NCI-H1436 treated with DMSO at 0.1 percent for 48 hours (cell line): ENCODE measurements around the gene RPS6KB2.
"Not testable (repeated sequence)": the region's sequence is repeated elsewhere in the genome, so short reads cannot be mapped to it uniquely, and the experiment has no call there.

ENCODE experiments used
- DNase-seq: peaks from one replicate; lab custom pipeline; 2025; lab: John Stamatoyannopoulos, UW

RPS6KB2 gene

DNA sequence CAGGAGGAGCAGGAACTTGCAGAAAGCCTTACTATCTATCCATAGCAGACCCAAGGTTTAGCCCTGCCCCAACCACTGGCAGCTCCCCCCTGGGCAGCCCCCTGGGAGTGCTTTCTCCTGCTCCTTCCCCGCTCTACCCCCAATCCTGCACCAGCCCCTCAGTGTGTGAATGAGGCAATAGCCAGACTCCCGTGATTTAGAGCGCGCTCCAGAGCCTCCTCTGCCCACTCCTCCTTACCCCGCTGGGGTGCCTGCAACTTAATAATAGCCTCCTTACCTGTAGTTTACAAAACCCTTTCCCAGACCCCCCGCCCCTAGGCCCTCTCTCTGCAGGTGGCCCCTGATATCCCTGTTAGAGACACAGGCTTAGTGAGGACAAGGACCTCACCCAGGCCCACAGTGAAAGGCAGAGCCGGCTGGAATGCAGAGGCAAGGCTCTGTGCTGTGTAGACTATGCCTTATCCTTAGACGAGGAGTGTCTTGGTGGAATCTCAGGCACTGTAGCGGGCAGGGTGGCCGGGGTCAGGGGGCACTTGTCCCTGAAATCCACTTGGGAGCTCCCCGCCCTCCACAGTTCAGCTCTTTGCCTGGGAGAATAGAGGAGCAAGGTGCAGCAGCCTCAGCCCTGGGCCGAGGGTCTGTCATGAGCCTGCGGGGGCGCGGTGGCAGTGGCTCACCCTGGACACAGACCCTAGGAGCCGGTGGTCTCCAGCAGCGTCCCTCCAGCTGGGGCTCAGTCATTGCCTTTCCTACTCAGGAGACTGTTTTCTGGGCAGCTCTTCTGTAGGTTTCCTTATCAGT is 17.1 kb upstream of the RPS6KB2 start:
- DNase-seq: no peak

- DNase-seq: no peak
Observed at GRCh38 chr11:67411785-67412152, 16.5 kb upstream of the RPS6KB2 start.

DNA sequence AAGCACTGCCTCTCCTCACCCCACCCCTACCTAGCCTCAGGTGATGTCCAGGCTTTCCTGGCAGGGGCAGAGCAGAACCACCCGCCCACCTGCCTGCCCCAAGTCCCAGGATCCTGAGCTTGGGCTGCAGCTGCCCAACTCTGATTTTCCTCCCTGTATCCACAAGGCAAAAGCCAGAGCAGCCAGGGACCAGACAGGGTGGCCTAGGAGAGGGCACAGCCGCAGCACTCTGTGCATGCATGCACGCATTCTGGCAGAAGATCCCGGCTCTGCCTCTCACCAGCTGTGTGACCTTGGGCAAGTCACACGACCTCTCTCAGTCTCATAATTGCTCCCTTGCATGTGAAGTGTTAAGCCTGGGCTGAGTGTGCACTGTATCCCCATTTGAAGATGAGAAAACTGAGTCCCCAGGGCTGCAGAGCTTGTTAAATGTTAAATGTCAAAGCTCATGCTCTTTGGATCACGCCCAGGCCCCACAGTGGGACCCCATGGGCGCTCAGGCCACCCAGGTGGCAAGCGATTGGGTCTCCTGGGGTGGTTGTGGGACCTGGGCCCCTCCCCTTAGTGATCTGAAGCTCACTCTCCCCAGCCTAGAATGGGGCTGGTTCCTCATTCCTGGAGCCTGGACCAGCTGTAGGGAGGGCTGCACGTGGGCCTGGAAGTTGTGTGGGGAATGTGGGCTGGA is 15.7 kb upstream of the RPS6KB2 start:
- DNase-seq: no peak

GRCh38 chr11:67413266-67413849 is 14.9 kb upstream of the RPS6KB2 start:
- no peak for DNase-seq

GRCh38 chr11:67415501-67416304 is 12.6 kb upstream of the RPS6KB2 start, which contains the start of gene CARNS1:
TSS of gene CARNS1 (plus strand) at chr11:67415678. CDS start at chr11:67416200, 522 bp downstream.
- no peak for DNase-seq

GRCh38 chr11:67416416-67417335 is 11.6 kb upstream of the RPS6KB2 start:
- DNase-seq: peak; percentile 49

DNA sequence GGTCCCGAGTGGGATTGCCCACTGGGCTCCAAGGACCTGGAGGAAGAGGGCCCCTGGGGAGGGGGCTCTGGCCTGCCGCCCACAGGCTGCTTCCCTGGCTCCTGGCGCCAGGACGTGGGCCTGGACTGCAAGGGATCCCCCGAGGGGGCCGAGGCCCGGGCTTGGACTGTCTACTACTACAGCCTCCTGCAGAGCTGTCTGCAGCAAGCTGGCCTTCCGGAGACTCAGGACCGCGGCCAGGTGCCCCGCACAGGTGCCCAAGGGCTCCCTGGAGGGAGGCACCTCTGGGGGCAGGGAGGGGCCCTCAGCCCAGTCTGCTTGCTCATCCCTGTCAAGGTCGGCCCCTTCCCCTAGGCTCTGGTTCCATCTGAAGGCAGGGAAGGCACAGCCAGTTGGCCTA is 10.9 kb upstream of the RPS6KB2 start:
- DNase-seq: no peak

- no peak for DNase-seq
Observed at GRCh38 chr11:67418476-67419281, 9.6 kb upstream of the RPS6KB2 start.

GRCh38 chr11:67419325-67420049 is 8.8 kb upstream of the RPS6KB2 start:
- no peak for DNase-seq

GRCh38 chr11:67420147-67420645 is 8.1 kb upstream of the RPS6KB2 start:
- no peak for DNase-seq

- DNase-seq: peak; percentile 49
Observed at GRCh38 chr11:67420646-67421429, 7.5 kb upstream of the RPS6KB2 start.

DNA sequence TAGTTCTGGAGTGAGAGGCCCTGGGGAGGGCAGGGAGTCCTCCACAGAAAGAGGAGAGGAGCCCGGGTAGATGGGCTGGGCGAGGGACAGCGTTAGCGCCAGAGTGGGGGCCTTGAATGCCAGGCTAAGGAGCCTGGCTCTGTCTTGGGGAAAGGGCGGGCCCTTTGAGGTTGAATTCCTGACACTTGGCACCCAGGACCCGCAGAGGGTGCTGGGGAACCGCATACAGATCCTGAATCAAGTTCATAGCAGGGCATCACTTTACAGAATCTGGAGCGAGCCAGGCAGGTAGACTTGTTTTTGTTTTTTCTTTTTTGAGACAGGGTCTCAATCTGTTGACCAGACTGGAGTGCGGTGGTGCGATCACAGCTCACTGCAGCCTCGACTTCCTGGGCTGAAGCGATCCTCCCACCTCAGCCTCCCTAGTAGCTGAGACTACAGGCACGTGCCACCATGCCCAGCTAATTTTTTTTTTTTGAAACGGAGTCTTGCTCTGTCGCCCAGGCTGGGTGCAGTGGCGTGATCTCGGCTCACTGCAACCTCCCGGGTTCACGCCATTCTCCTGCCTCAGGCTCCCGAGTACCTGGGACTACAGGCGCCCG is 6.8 kb upstream of the RPS6KB2 start:
- DNase-seq: no peak

DNA sequence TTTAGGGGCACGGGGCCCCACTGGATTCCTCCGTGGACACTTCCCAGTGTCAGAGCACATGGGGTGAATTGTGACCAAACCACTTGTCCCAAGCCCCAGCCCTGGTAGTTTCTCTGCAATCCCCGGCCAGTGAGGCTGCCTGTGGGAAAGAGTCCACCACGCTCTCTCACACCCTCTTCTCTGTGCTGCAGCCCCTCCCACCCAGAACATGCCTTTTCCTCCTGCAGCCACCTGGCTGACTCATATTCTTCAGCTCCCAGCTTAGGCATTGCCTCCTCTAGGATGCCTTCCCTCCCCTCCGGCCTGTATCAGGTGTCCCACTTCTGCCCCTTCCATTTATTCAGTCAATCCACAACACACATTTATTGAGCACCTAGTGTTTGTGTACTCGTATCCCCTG is 5.4 kb upstream of the RPS6KB2 start:
- DNase-seq: no peak

- no peak for DNase-seq
Observed at GRCh38 chr11:67423466-67423865, 4.8 kb upstream of the RPS6KB2 start.

DNA sequence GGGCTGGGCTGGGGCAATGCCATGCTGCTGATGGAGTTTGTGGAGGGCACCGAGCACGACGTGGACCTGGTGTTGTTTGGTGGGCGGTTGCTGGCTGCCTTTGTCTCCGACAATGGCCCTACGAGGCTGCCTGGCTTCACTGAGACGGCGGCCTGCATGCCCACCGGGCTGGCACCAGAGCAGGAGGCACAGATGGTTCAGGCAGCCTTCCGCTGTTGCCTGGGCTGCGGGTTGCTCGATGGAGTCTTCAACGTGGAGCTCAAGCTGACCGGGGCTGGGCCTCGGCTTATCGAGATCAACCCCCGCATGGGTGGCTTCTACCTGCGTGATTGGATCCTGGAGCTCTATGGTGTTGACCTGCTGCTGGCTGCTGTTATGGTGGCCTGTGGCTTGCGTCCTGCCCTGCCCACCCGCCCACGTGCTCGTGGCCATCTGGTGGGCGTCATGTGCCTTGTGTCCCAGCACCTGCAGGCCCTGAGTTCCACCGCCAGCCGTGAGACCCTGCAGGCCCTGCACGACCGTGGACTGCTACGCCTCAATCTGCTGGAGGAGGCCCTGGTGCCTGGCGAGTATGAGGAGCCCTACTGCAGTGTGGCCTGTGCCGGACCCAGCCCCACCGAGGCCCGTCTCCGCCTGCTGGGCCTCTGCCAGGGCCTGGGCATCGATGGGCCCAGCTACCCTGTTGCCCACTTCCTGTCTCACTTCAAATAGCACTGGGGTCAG is 4.2 kb upstream of the RPS6KB2 start:
- no peak for DNase-seq

DNA sequence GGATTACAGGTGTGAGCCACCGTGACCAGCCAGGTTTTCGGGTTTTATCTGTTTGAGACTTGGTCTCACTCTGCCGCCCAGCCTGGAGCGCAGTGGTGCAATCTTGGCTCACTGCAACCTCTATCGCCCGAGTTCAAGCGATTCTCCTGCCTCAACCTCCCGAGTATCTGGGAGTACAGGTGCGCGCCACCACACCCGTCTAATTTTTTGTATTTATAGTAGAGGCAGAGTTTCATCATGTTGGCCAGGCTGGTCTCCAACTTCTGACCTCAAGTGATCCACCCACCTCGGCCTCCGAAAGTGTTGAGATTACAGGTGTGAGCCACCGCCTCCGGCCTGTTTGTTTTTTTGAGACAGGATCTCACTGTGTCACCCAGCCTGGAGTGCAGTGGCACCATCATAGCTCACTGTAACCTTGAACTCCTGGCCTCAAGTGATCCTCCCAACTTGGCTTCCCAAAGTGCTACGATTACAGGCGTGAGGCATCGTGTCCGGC is 882 bp upstream of the RPS6KB2 start:
- DNase-seq: not testable (repeated sequence)

- no peak for DNase-seq
Observed at GRCh38 chr11:67429038-67429668, 859 bp downstream of the RPS6KB2 start.
